Gastrocnemius medialis (tissue), 4 donors: ENCODE measurements around the gene CLPTM1L.

Experiments used
- CTCF ChIP-seq, 5 experiments: fragments of 450-650 bp in 3 of 5; fragments of 200-600 bp in 2 of 5; sonication (generic) in 2 of 5; IDR thresholded peaks in 4 of 5; conservative IDR thresholded peaks in 1 of 5; 1 replicate in 4 of 5; 2 replicates in 1 of 5; pipeline ENCODE4 v1.5.1; 2016 to 2019; ENCODE audit warnings: antibody characterized with exemption in 5 of 5, mild to moderate bottlenecking in 3 of 5, moderate library complexity in 3 of 5
- POLR2A ChIP-seq, 2 donors: fragments of 450-650 bp; IDR thresholded peaks; one replicate each; pipeline ENCODE4 v1.6.1; 2017; ENCODE audit warnings: antibody characterized with exemption in 2 of 2, mild to moderate bottlenecking in 2 of 2, moderate library complexity in 2 of 2

GRCh38 chr5:1332461-1333001 is 12.4 kb downstream of the CLPTM1L start:
- TF ChIP-seq POLR2A (IDR thresholded peaks at IDR 0.05), result no peak
- no peak for TF ChIP-seq CTCF (IDR thresholded peaks at IDR 0.05 in 4 of 5, conservative IDR thresholded peaks at IDR 0.05 in 1 of 5)
